ENCODE measurements around the gene DISP3.

Gene DISP3

GRCh38 chr1:11486231-11487009 is 7.5 kb downstream of the DISP3 start:
- Histone ChIP-seq H4K91ac (ENCODE audit: low read depth, low read length, poor library complexity) (no peak overlapping the region), H3K27ac (replicated peaks; ENCODE audit: low read length) (no peak overlapping the region), H2BK5ac (ENCODE audit: low read length) (no peak overlapping the region), H2BK15ac (ENCODE audit: low read length) (no peak overlapping the region), H3K18ac (ENCODE audit: low read length) (no peak overlapping the region), H3K4me1 (ENCODE audit: control insufficient read depth in 2 of 2, insufficient read depth in 1 of 2, low read depth in 1 of 2, low read length in 2 of 2) (peaks cover 0 to 14% of the 10 kb centered on the region in 2 donors), H3K4me3 (ENCODE audit: low read length in 2 of 2) (no peak overlapping the region), H3K4ac (ENCODE audit: low read length) (no peak overlapping the region), H3K36me3 (replicated peaks in 1 of 2; ENCODE audit: control insufficient read depth in 2 of 2, insufficient read depth in 2 of 2, low read length in 2 of 2) (no peaks in the 10 kb centered on the region), H2AFZ (ENCODE audit: low read length) (no peak overlapping the region), H3K9ac (ENCODE audit: low read depth, low read length, poor library complexity) (no peak overlapping the region), H3K23ac (ENCODE audit: low read depth, low read length, poor library complexity) (no peak overlapping the region), H3K14ac (ENCODE audit: low read length) (no peak overlapping the region), H3K4me2 (ENCODE audit: insufficient read depth, low read length, poor library complexity, severe bottlenecking) (no peak overlapping the region), H3K79me1 (ENCODE audit: low read depth, low read length) (no peaks in the 10 kb centered on the region), H2AK5ac (ENCODE audit: low read depth, low read length) (no peak overlapping the region), H4K8ac (ENCODE audit: low read depth, low read length) (no peak overlapping the region), H3K27me3 (ENCODE audit: control insufficient read depth in 3 of 3, insufficient read depth in 3 of 3, low read depth in 1 of 3, low read length in 3 of 3) (no peaks in the 10 kb centered on the region), H2BK12ac (ENCODE audit: low read length) (no peak overlapping the region), H2BK120ac (ENCODE audit: low read depth, low read length) (no peak overlapping the region), H3K9me3 (replicated peaks in 1 of 2; ENCODE audit: control insufficient read depth in 2 of 2, insufficient read depth in 1 of 2, low read depth in 1 of 2, low read length in 2 of 2) (no peaks in the 10 kb centered on the region)
- no peak for DNase-seq (ENCODE audit: low spot score)
- WGBS, 2 donors (ENCODE audit: extremely low coverage in 2 of 2, insufficient read length in 2 of 2, insufficient replicate concordance in 1 of 2): no CpG with 5 or more reads among the region's 12 CpGs

GRCh38 chr1:11487196-11487751 is 8.3 kb downstream of the DISP3 start:
- no CpG with 5 or more reads among the region's 10 CpGs for WGBS, 2 donors (ENCODE audit: extremely low coverage in 2 of 2, insufficient read length in 2 of 2, insufficient replicate concordance in 1 of 2)

GRCh38 chr1:11488201-11488770 is 9.3 kb downstream of the DISP3 start:
- Histone ChIP-seq H3K14ac (ENCODE audit: low read length) (no peak overlapping the region), H3K4me3 (ENCODE audit: low read length in 2 of 2) (no peak overlapping the region), H2BK12ac (ENCODE audit: low read length) (no peak overlapping the region), H2AK5ac (ENCODE audit: low read depth, low read length) (peak overlapping the region; percentile 20), H2BK120ac (ENCODE audit: low read depth, low read length) (no peak overlapping the region), H3K9me3 (replicated peaks in 1 of 2; ENCODE audit: control insufficient read depth in 2 of 2, insufficient read depth in 1 of 2, low read depth in 1 of 2, low read length in 2 of 2) (no peaks in the 10 kb centered on the region), H3K18ac (ENCODE audit: low read length) (peak overlapping the region; percentile 3), H3K27ac (replicated peaks; ENCODE audit: low read length) (no peak overlapping the region), H3K79me1 (ENCODE audit: low read depth, low read length) (no peaks in the 10 kb centered on the region), H3K4ac (ENCODE audit: low read length) (no peak overlapping the region), H3K4me2 (ENCODE audit: insufficient read depth, low read length, poor library complexity, severe bottlenecking) (no peak overlapping the region), H4K91ac (ENCODE audit: low read depth, low read length, poor library complexity) (no peak overlapping the region), H3K27me3 (ENCODE audit: control insufficient read depth in 3 of 3, insufficient read depth in 3 of 3, low read depth in 1 of 3, low read length in 3 of 3) (no peaks in the 10 kb centered on the region), H4K8ac (ENCODE audit: low read depth, low read length) (no peak overlapping the region), H2BK5ac (ENCODE audit: low read length) (peak overlapping the region; percentile 3), H3K23ac (ENCODE audit: low read depth, low read length, poor library complexity) (no peak overlapping the region), H3K4me1 (ENCODE audit: control insufficient read depth in 2 of 2, insufficient read depth in 1 of 2, low read depth in 1 of 2, low read length in 2 of 2) (peaks cover 0 to 14% of the 10 kb centered on the region in 2 donors), H2AFZ (ENCODE audit: low read length) (no peak overlapping the region), H3K9ac (ENCODE audit: low read depth, low read length, poor library complexity) (no peak overlapping the region), H2BK15ac (ENCODE audit: low read length) (no peak overlapping the region), H3K36me3 (replicated peaks in 1 of 2; ENCODE audit: control insufficient read depth in 2 of 2, insufficient read depth in 2 of 2, low read length in 2 of 2) (no peaks in the 10 kb centered on the region)
- no peak for DNase-seq (ENCODE audit: low spot score)
- no CpG with 5 or more reads among the region's 9 CpGs for WGBS, 2 donors (ENCODE audit: extremely low coverage in 2 of 2, insufficient read length in 2 of 2, insufficient replicate concordance in 1 of 2)

More at GRCh38 chr1:11487196-11487751, 8.3 kb downstream of the DISP3 start:
- Histone ChIP-seq H3K4me2 (ENCODE audit: insufficient read depth, low read length, poor library complexity, severe bottlenecking) (no peak overlapping the region), H3K14ac (ENCODE audit: low read length) (no peak overlapping the region), H3K4me1 (ENCODE audit: control insufficient read depth in 2 of 2, insufficient read depth in 1 of 2, low read depth in 1 of 2, low read length in 2 of 2) (peaks cover 0 to 14% of the 10 kb centered on the region in 2 donors), H3K27ac (replicated peaks; ENCODE audit: low read length) (no peak overlapping the region), H3K9me3 (replicated peaks in 1 of 2; ENCODE audit: control insufficient read depth in 2 of 2, insufficient read depth in 1 of 2, low read depth in 1 of 2, low read length in 2 of 2) (no peaks in the 10 kb centered on the region), H4K8ac (ENCODE audit: low read depth, low read length) (no peak overlapping the region), H3K79me1 (ENCODE audit: low read depth, low read length) (no peaks in the 10 kb centered on the region), H3K36me3 (replicated peaks in 1 of 2; ENCODE audit: control insufficient read depth in 2 of 2, insufficient read depth in 2 of 2, low read length in 2 of 2) (no peaks in the 10 kb centered on the region), H3K9ac (ENCODE audit: low read depth, low read length, poor library complexity) (no peak overlapping the region), H2AFZ (ENCODE audit: low read length) (no peak overlapping the region), H2BK5ac (ENCODE audit: low read length) (no peak overlapping the region), H3K27me3 (ENCODE audit: control insufficient read depth in 3 of 3, insufficient read depth in 3 of 3, low read depth in 1 of 3, low read length in 3 of 3) (no peaks in the 10 kb centered on the region), H2BK120ac (ENCODE audit: low read depth, low read length) (no peak overlapping the region), H3K4me3 (ENCODE audit: low read length in 2 of 2) (no peak overlapping the region), H4K91ac (ENCODE audit: low read depth, low read length, poor library complexity) (peak overlapping the region; percentile 23), H2BK12ac (ENCODE audit: low read length) (no peak overlapping the region), H3K4ac (ENCODE audit: low read length) (no peak overlapping the region), H2BK15ac (ENCODE audit: low read length) (no peak overlapping the region), H3K18ac (ENCODE audit: low read length) (peak overlapping the region; percentile 69), H3K23ac (ENCODE audit: low read depth, low read length, poor library complexity) (no peak overlapping the region), H2AK5ac (ENCODE audit: low read depth, low read length) (peak overlapping the region; percentile 10)
- DNase-seq (ENCODE audit: low spot score): no peak

GRCh38 chr1:11488966-11489625 is 10.1 kb downstream of the DISP3 start:
- Histone ChIP-seq H2BK120ac (ENCODE audit: low read depth, low read length) (no peak overlapping the region), H3K9ac (ENCODE audit: low read depth, low read length, poor library complexity) (no peak overlapping the region), H2AFZ (ENCODE audit: low read length) (no peak overlapping the region), H3K4me3 (ENCODE audit: low read length in 2 of 2) (no peak overlapping the region), H3K27me3 (ENCODE audit: control insufficient read depth in 3 of 3, insufficient read depth in 3 of 3, low read depth in 1 of 3, low read length in 3 of 3) (no peaks in the 10 kb centered on the region), H3K27ac (replicated peaks; ENCODE audit: low read length) (no peak overlapping the region), H2BK15ac (ENCODE audit: low read length) (peak overlapping the region; percentile 35), H3K14ac (ENCODE audit: low read length) (no peak overlapping the region), H3K4me1 (ENCODE audit: control insufficient read depth in 2 of 2, insufficient read depth in 1 of 2, low read depth in 1 of 2, low read length in 2 of 2) (peaks cover 0 to 14% of the 10 kb centered on the region in 2 donors), H3K23ac (ENCODE audit: low read depth, low read length, poor library complexity) (no peak overlapping the region), H2AK5ac (ENCODE audit: low read depth, low read length) (no peak overlapping the region), H2BK5ac (ENCODE audit: low read length) (no peak overlapping the region), H3K4me2 (ENCODE audit: insufficient read depth, low read length, poor library complexity, severe bottlenecking) (no peak overlapping the region), H3K9me3 (replicated peaks in 1 of 2; ENCODE audit: control insufficient read depth in 2 of 2, insufficient read depth in 1 of 2, low read depth in 1 of 2, low read length in 2 of 2) (peaks cover 0 to 3% of the 10 kb centered on the region in 2 donors), H4K91ac (ENCODE audit: low read depth, low read length, poor library complexity) (no peak overlapping the region), H3K4ac (ENCODE audit: low read length) (no peak overlapping the region), H3K79me1 (ENCODE audit: low read depth, low read length) (no peaks in the 10 kb centered on the region), H3K36me3 (replicated peaks in 1 of 2; ENCODE audit: control insufficient read depth in 2 of 2, insufficient read depth in 2 of 2, low read length in 2 of 2) (no peaks in the 10 kb centered on the region), H2BK12ac (ENCODE audit: low read length) (no peak overlapping the region), H4K8ac (ENCODE audit: low read depth, low read length) (no peak overlapping the region), H3K18ac (ENCODE audit: low read length) (peak overlapping the region; percentile 55)
- no peak for DNase-seq (ENCODE audit: low spot score)
- WGBS, 2 donors (ENCODE audit: extremely low coverage in 2 of 2, insufficient read length in 2 of 2, insufficient replicate concordance in 1 of 2): no CpG with 5 or more reads among the region's 11 CpGs
